Measurements from ENCODE around the gene MAPK8IP2. TPM values are rescaled to one million over a fixed set of nuclear protein-coding genes. Genes with fewer than 3 reads are reported as not detected.

MAPK8IP2 gene
- total and polyA plus RNA-seq, 2 of the 13 experiments (the other 11 are each of a cell fraction or from before 2014, with no cell fraction given) = 1.3 to 2.6 TPM

DNA sequence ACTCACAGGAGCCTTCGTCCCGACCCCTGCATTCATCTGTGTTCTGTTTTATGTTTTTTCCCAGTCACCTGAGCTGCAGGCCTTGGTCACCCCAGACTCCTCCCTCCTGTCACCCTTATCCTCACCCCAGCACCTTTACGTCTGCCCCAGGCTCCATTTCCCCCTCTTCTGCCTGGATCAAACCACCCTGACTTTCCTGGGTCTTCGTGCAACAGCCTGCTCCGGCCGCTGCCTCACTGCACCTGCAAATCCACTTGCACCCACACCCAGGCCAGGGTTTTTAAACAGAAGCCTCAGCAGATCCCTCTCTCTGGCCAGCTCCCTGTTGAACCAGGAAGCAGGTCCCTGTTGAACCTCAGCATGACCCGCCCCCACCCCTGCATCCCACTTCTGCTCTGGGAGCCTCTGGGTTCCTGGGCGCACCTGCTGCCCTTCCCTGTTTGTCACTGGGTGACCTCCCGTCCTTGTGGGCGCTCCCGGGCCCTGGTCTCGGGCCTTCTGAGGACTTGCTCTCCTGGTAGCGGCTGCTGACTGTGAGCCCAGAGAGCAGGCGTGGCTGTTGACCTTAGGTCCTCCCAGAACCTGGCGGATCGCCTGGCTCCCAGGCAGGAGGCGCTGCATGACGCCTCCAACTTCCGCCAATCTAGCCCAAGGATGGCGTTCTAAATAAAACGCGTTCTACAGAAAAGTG lies 12.8 kb downstream of the MAPK8IP2 start (continued):
- TF ChIP-seq ZNF431 (CRISPR knock-in tag; IDR thresholded peaks at IDR 0.05; ENCODE audit: borderline replicate concordance, low read depth) = no peak
- TF ChIP-seq, protein P1, sequence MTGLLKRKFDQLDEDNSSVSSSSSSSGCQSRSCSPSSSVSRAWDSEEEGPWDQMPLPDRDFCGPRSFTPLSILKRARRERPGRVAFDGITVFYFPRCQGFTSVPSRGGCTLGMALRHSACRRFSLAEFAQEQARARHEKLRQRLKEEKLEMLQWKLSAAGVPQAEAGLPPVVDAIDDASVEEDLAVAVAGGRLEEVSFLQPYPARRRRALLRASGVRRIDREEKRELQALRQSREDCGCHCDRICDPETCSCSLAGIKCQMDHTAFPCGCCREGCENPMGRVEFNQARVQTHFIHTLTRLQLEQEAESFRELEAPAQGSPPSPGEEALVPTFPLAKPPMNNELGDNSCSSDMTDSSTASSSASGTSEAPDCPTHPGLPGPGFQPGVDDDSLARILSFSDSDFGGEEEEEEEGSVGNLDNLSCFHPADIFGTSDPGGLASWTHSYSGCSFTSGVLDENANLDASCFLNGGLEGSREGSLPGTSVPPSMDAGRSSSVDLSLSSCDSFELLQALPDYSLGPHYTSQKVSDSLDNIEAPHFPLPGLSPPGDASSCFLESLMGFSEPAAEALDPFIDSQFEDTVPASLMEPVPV (CRISPR knock-in tag; IDR thresholded peaks at IDR 0.05) = 0 out of 2 replicates have a peak, but pooled peaks have one; percentile 36
- no peak for TF ChIP-seq MAFK (conservative IDR thresholded peaks at IDR 0.05 in 1 of 2, IDR thresholded peaks at IDR 0.05 in 1 of 2; ENCODE audit: low read length in 2 of 2)
- TF ChIP-seq SMAD3 (CRISPR knock-in tag; IDR thresholded peaks at IDR 0.05) = no peak
- TF ChIP-seq REL (CRISPR knock-in tag; conservative IDR thresholded peaks at IDR 0.05) = no peak
- no peak for TF ChIP-seq ISX (CRISPR knock-in tag; conservative IDR thresholded peaks at IDR 0.05)
- TF ChIP-seq NFATC3 (CRISPR knock-in tag; IDR thresholded peaks at IDR 0.05) = no peak
- no peak for TF ChIP-seq CHCHD3 (CRISPR knock-in tag; IDR thresholded peaks at IDR 0.05)
- TF ChIP-seq HNRNPH1 (optimal IDR thresholded peaks at IDR 0.05; ENCODE audit: low read depth, low read length) = no peak
- TF ChIP-seq, protein P2, sequence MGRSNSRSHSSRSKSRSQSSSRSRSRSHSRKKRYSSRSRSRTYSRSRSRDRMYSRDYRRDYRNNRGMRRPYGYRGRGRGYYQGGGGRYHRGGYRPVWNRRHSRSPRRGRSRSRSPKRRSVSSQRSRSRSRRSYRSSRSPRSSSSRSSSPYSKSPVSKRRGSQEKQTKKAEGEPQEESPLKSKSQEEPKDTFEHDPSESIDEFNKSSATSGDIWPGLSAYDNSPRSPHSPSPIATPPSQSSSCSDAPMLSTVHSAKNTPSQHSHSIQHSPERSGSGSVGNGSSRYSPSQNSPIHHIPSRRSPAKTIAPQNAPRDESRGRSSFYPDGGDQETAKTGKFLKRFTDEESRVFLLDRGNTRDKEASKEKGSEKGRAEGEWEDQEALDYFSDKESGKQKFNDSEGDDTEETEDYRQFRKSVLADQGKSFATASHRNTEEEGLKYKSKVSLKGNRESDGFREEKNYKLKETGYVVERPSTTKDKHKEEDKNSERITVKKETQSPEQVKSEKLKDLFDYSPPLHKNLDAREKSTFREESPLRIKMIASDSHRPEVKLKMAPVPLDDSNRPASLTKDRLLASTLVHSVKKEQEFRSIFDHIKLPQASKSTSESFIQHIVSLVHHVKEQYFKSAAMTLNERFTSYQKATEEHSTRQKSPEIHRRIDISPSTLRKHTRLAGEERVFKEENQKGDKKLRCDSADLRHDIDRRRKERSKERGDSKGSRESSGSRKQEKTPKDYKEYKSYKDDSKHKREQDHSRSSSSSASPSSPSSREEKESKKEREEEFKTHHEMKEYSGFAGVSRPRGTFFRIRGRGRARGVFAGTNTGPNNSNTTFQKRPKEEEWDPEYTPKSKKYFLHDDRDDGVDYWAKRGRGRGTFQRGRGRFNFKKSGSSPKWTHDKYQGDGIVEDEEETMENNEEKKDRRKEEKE (IDR thresholded peaks at IDR 0.05) = no peak
- TF ChIP-seq TBP (CRISPR knock-in tag; IDR thresholded peaks at IDR 0.05) = no peak
- TF ChIP-seq, protein P3, sequence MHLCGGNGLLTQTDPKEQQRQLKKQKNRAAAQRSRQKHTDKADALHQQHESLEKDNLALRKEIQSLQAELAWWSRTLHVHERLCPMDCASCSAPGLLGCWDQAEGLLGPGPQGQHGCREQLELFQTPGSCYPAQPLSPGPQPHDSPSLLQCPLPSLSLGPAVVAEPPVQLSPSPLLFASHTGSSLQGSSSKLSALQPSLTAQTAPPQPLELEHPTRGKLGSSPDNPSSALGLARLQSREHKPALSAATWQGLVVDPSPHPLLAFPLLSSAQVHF (CRISPR knock-in tag; IDR thresholded peaks at IDR 0.05) = no peak
- TF ChIP-seq, protein P4, sequence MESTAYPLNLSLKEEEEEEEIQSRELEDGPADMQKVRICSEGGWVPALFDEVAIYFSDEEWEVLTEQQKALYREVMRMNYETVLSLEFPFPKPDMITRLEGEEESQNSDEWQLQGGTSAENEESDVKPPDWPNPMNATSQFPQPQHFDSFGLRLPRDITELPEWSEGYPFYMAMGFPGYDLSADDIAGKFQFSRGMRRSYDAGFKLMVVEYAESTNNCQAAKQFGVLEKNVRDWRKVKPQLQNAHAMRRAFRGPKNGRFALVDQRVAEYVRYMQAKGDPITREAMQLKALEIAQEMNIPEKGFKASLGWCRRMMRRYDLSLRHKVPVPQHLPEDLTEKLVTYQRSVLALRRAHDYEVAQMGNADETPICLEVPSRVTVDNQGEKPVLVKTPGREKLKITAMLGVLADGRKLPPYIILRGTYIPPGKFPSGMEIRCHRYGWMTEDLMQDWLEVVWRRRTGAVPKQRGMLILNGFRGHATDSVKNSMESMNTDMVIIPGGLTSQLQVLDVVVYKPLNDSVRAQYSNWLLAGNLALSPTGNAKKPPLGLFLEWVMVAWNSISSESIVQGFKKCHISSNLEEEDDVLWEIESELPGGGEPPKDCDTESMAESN (CRISPR knock-in tag; conservative IDR thresholded peaks at IDR 0.05) = no peak
- TF ChIP-seq ZNF282 (IDR thresholded peaks at IDR 0.05; ENCODE audit: partially characterized antibody) = no peak
- TF ChIP-seq ZSCAN30 (CRISPR knock-in tag; IDR thresholded peaks at IDR 0.05) = no peak
- TF ChIP-seq ZMYM2 (CRISPR knock-in tag; IDR thresholded peaks at IDR 0.05) = no peak
- no peak for TF ChIP-seq ARHGAP35 (CRISPR knock-in tag; IDR thresholded peaks at IDR 0.05; ENCODE audit: borderline replicate concordance)
- TF ChIP-seq PPARG (CRISPR knock-in tag; conservative IDR thresholded peaks at IDR 0.05) = 0 out of 2 replicates have a peak, but pooled peaks have one; percentile 15
- no peak for TF ChIP-seq ZNF543 (CRISPR knock-in tag; IDR thresholded peaks at IDR 0.05)
- no peak for TF ChIP-seq ZSCAN29 (CRISPR knock-in tag; conservative IDR thresholded peaks at IDR 0.05)
- no peak for TF ChIP-seq ZNF30 (CRISPR knock-in tag; IDR thresholded peaks at IDR 0.05)
- TF ChIP-seq CCDC6 (CRISPR knock-in tag; IDR thresholded peaks at IDR 0.05) = peak; percentile 40; the same call in 1 of the 2 replicates
- TF ChIP-seq, protein P5, sequence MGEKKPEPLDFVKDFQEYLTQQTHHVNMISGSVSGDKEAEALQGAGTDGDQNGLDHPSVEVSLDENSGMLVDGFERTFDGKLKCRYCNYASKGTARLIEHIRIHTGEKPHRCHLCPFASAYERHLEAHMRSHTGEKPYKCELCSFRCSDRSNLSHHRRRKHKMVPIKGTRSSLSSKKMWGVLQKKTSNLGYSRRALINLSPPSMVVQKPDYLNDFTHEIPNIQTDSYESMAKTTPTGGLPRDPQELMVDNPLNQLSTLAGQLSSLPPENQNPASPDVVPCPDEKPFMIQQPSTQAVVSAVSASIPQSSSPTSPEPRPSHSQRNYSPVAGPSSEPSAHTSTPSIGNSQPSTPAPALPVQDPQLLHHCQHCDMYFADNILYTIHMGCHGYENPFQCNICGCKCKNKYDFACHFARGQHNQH (CRISPR knock-in tag; IDR thresholded peaks at IDR 0.05) = peak; percentile 35; the same call in 1 of the 2 replicates
